ENCODE data around the gene ACOT11. TPM values are rescaled to one million over a fixed set of nuclear protein-coding genes. Genes with fewer than 3 reads are reported as not detected.

ACOT11 gene
- total RNA-seq, 2 donors from 2014 or later, result 5.6 to 6.0 TPM

DNA sequence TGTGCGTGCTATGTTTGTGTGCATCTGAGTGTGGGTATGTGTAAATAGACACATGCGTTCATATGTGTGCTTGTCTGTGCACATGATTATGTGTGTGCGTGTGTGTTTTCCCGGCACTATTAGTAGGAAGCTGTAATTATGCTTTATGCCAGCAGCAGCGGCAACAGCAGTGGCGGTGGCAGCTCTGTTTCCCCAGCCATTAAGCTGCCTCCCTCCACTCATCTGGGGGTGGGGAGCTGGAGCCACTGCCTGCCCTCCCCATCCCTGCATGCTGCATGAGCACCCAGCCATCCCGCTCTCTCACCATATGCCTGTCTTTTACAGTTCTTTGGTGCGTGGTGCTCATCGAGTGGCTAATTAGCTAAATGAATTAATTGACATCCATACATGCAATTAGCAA is 30.5 kb upstream of the ACOT11 start:
- no peaks in the 10 kb centered on the region for H3K4me1 Mint-ChIP-seq
- TF ChIP-seq CTCF (conservative IDR thresholded peaks at IDR 0.05), result no peak
- Histone ChIP-seq H3K4me1 (ENCODE audit: control insufficient read depth, insufficient read depth, low read length) (no peaks in the 10 kb centered on the region), H3K36me3 (ENCODE audit: control insufficient read depth, insufficient read depth, low read length) (no peaks in the 10 kb centered on the region), H3K4me3 (ENCODE audit: low read length) (no peak overlapping the region), H3K9me3 (ENCODE audit: control insufficient read depth, low read length) (no peaks in the 10 kb centered on the region), H3K9ac (ENCODE audit: extremely low read depth, low read length, poor library complexity, severe bottlenecking) (no peak overlapping the region), H3K27me3 (ENCODE audit: control insufficient read depth, insufficient read depth, low read length, poor library complexity, severe bottlenecking) (no peaks in the 10 kb centered on the region), H3K27ac (ENCODE audit: low read depth, low read length) (no peak overlapping the region)
- H3K27me3 Mint-ChIP-seq (ENCODE audit: insufficient read depth), result no peaks in the 10 kb centered on the region
- 88 to 94% methylated on average over 6 to 9 of the region's 9 CpGs for WGBS, 2 experiments (ENCODE audit: insufficient coverage in 1 of 2, insufficient read length in 1 of 2)
- H3K9me3 Mint-ChIP-seq, result no peaks in the 10 kb centered on the region
- H3K36me3 Mint-ChIP-seq (ENCODE audit: low read depth), result no peaks in the 10 kb centered on the region
- peak; percentile 35 for DNase-seq
- H3K27ac Mint-ChIP-seq, result no peak overlapping the region
- no peak overlapping the region for H3K4me3 Mint-ChIP-seq

DNA sequence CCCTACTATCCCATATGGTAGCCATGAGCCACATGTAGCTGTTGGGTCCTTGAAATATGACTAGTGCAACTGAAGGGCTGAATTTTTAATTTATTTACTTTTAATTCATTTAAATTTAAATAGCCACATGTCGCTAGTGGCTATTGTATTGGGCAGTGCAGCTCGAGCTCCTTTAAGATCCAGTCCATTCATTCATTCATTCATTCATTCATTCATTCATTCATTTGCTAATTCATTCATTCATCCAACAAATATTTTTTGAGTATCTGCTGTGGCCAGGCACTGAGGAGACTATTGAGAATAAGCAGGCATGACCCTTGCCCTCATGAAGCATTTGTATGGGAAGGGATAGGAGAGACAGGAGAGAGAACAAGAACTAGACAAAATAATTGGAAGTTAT is 29.5 kb upstream of the ACOT11 start:
- Histone ChIP-seq H3K4me1 (ENCODE audit: control insufficient read depth, insufficient read depth, low read length) (no peaks in the 10 kb centered on the region), H3K36me3 (ENCODE audit: control insufficient read depth, insufficient read depth, low read length) (no peaks in the 10 kb centered on the region), H3K27ac (ENCODE audit: low read depth, low read length) (no peak overlapping the region), H3K9ac (ENCODE audit: extremely low read depth, low read length, poor library complexity, severe bottlenecking) (no peak overlapping the region), H3K27me3 (ENCODE audit: control insufficient read depth, insufficient read depth, low read length, poor library complexity, severe bottlenecking) (no peaks in the 10 kb centered on the region), H3K9me3 (ENCODE audit: control insufficient read depth, low read length) (no peaks in the 10 kb centered on the region), H3K4me3 (ENCODE audit: low read length) (no peak overlapping the region)
- peak; percentile 8 for DNase-seq
- Mint-ChIP-seq H3K27me3 (ENCODE audit: insufficient read depth) (no peaks in the 10 kb centered on the region), H3K27ac (no peak overlapping the region), H3K9me3 (no peaks in the 10 kb centered on the region), H3K4me3 (no peak overlapping the region), H3K36me3 (ENCODE audit: low read depth) (no peaks in the 10 kb centered on the region), H3K4me1 (no peaks in the 10 kb centered on the region)
- TF ChIP-seq CTCF (conservative IDR thresholded peaks at IDR 0.05), result no peak
- 88 to 100% methylated on average over 2 of the region's 2 CpGs for WGBS, 2 experiments (ENCODE audit: insufficient coverage in 1 of 2, insufficient read length in 1 of 2)

GRCh38 chr1:54519709-54520108 is 28.3 kb upstream of the ACOT11 start:
- peak; percentile 77 for TF ChIP-seq CTCF (conservative IDR thresholded peaks at IDR 0.05)
- H3K4me1 Mint-ChIP-seq, result no peaks in the 10 kb centered on the region
- Histone ChIP-seq H3K27ac (ENCODE audit: low read depth, low read length) (no peak overlapping the region), H3K4me1 (ENCODE audit: control insufficient read depth, insufficient read depth, low read length) (no peaks in the 10 kb centered on the region), H3K9ac (ENCODE audit: extremely low read depth, low read length, poor library complexity, severe bottlenecking) (no peak overlapping the region), H3K4me3 (ENCODE audit: low read length) (no peak overlapping the region), H3K9me3 (ENCODE audit: control insufficient read depth, low read length) (no peaks in the 10 kb centered on the region), H3K27me3 (ENCODE audit: control insufficient read depth, insufficient read depth, low read length, poor library complexity, severe bottlenecking) (no peaks in the 10 kb centered on the region), H3K36me3 (ENCODE audit: control insufficient read depth, insufficient read depth, low read length) (no peaks in the 10 kb centered on the region)
- no peaks in the 10 kb centered on the region for H3K36me3 Mint-ChIP-seq (ENCODE audit: low read depth)
- H3K4me3 Mint-ChIP-seq, result no peak overlapping the region
- no peaks in the 10 kb centered on the region for H3K9me3 Mint-ChIP-seq
- 54 to 66% methylated on average over 3 to 5 of the region's 5 CpGs for WGBS, 2 experiments (ENCODE audit: insufficient coverage in 1 of 2, insufficient read length in 1 of 2)
- H3K27ac Mint-ChIP-seq, result no peak overlapping the region
- H3K27me3 Mint-ChIP-seq (ENCODE audit: insufficient read depth), result no peaks in the 10 kb centered on the region
- peak; percentile 84 for DNase-seq

Data from endodermal cell (in vitro differentiated cells).